RWPE2 (cell line): ENCODE results near the gene HDAC11.

Experiments used
- ATAC-seq: fragments of 200-7000 bp; cut with Tn5 transposase; 3 replicates; pipeline ENCODE4 v1.9.1; 2021; ENCODE audit warnings: low read depth
- DNase-seq: peaks from one replicate; pipeline ENCODE4 v3.0.0-alpha.2; 2020; ENCODE audit warnings: low spot score
- H3K27ac ChIP-seq: fragments of 450-650 bp; 2 replicates; pipeline ENCODE4 v1.5.1; 2017; ENCODE audit warnings: mild to moderate bottlenecking; ENCODE audit not compliant: poor library complexity, severe bottlenecking
- H3K27me3 ChIP-seq: fragments of 250-450 bp; sonication (Bioruptor Pico); 2 replicates; pipeline ENCODE4 v1.5.1; 2021; ENCODE audit warnings: mild to moderate bottlenecking, moderate library complexity; ENCODE audit not compliant: insufficient read depth, poor library complexity, severe bottlenecking
- H3K36me3 ChIP-seq: fragments of 250-450 bp; sonication (Bioruptor Pico); 2 replicates; pipeline ENCODE4 v1.5.1; 2020; ENCODE audit warnings: low read depth, mild to moderate bottlenecking, moderate library complexity
- H3K4me1 ChIP-seq: fragments of 250-450 bp; sonication (Bioruptor Pico); 2 replicates; pipeline ENCODE4 v1.5.1; 2021; ENCODE audit warnings: mild to moderate bottlenecking, moderate library complexity; ENCODE audit not compliant: insufficient read depth, poor library complexity, severe bottlenecking
- H3K4me3 ChIP-seq: fragments of 250-450 bp; sonication (Bioruptor Pico); 2 replicates; pipeline ENCODE4 v1.5.1; 2021; ENCODE audit warnings: mild to moderate bottlenecking, moderate library complexity; ENCODE audit not compliant: severe bottlenecking
- H3K9me3 ChIP-seq: fragments of 250-450 bp; sonication (Bioruptor Pico); 2 replicates; pipeline ENCODE4 v1.5.1; 2021; ENCODE audit warnings: mild to moderate bottlenecking, moderate library complexity; ENCODE audit not compliant: severe bottlenecking
- CTCF ChIP-seq: fragments of 450-650 bp; IDR thresholded peaks from one replicate; pipeline ENCODE4 v1.5.1; 2017; ENCODE audit warnings: mild to moderate bottlenecking, moderate library complexity; ENCODE audit not compliant: poor library complexity, severe bottlenecking

The HDAC11 gene

DNA sequence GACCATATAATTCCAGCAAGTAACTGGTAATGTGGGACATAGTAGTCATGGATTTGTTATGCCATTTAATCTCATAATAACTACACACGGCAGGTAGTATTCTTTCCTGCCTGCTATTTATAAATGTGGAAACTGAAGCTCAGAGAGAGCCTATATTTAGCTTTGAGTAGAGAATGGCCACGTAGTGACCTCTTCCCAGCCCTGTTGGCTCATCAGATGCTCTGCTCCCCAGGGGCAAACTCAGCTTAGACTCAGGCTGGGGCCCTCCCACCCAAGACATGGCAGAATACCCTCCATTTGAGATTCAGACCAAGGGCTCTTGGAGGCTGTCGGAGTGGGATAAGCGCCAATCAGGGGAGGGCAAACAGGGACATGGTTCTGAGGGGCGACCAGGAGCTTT is 17.3 kb upstream of the HDAC11 start:
- Histone ChIP-seq H3K4me1 (no peaks in the 10 kb centered on the region), H3K27me3 (no peaks in the 10 kb centered on the region), H3K36me3 (no peaks in the 10 kb centered on the region), H3K27ac (no peak overlapping the region), H3K4me3 (no peak overlapping the region), H3K9me3 (no peaks in the 10 kb centered on the region)
- no peak for TF ChIP-seq CTCF
- no peak for ATAC-seq
- DNase-seq, result no peak

GRCh38 chr3:13463618-13464400 is 16.3 kb upstream of the HDAC11 start:
- no peak overlapping the region for H3K27ac ChIP-seq
- H3K4me3 ChIP-seq, result no peak overlapping the region
- no peaks in the 10 kb centered on the region for H3K4me1 ChIP-seq
- no peaks in the 10 kb centered on the region for H3K27me3 ChIP-seq
- TF ChIP-seq CTCF, result no peak
- no peak for DNase-seq
- H3K9me3 ChIP-seq, result no peaks in the 10 kb centered on the region
- ATAC-seq, result no peak
- no peaks in the 10 kb centered on the region for H3K36me3 ChIP-seq

DNA sequence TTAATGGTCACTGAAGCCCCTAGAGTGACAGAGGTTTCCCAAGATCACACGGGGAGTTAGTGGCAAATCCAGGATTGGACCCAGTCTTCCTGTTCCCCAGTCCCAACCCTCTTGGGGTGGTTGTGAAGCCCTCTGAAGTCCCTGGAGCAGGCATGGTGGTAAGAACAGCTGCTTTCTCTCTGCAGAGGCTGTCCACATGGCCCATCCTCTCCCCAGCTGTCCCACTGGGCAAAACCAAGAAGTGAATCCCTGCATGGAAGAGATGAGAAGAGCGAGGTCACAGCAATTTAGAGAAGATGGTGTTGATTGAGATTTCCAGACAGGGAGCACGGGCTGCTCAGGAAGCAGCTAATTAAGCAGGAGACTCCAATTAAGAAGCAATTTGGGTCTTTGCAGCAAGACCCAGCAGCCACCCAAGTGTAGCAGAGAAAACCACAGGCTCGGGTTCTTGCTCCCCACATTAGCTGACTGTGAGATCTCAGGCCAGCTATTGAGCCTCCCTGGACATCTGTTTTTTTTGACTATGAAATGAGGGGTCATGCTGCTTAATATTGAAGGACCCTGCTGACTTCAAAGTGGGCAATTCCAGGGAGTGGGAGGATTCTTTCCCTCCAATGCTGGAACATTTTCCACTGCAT is 14.8 kb upstream of the HDAC11 start:
- ATAC-seq, result no peak
- H3K4me3 ChIP-seq, result no peak overlapping the region
- TF ChIP-seq CTCF, result no peak

GRCh38 chr3:13466781-13467180 is 13.3 kb upstream of the HDAC11 start:
- TF ChIP-seq CTCF, result no peak
- Histone ChIP-seq H3K36me3 (no peaks in the 10 kb centered on the region), H3K27ac (no peak overlapping the region), H3K9me3 (no peaks in the 10 kb centered on the region), H3K27me3 (no peaks in the 10 kb centered on the region), H3K4me1 (no peaks in the 10 kb centered on the region), H3K4me3 (no peak overlapping the region)
- ATAC-seq (no peak), DNase-seq (no peak)

More for the DNA sequence above, 14.8 kb upstream of the HDAC11 start:
- DNase-seq, result no peak
- Histone ChIP-seq H3K9me3 (no peaks in the 10 kb centered on the region), H3K36me3 (no peaks in the 10 kb centered on the region), H3K4me1 (no peaks in the 10 kb centered on the region), H3K27ac (no peak overlapping the region), H3K27me3 (no peaks in the 10 kb centered on the region)
